ENCODE data around the gene DCX. TPM values are rescaled to one million over a fixed set of nuclear protein-coding genes. Genes with fewer than 3 reads are reported as not detected.

The DCX gene
- total and polyA plus RNA-seq, 2 donors (not counting 1 experiment from before 2014, with no cell fraction given), result not detected

- TF ChIP-seq CTCF (conservative IDR thresholded peaks at IDR 0.05 in 1 of 2, IDR thresholded peaks at IDR 0.05 in 1 of 2; ENCODE audit: low read depth in 1 of 2, low read length in 2 of 2), result no peak
- no peak for TF ChIP-seq EZH2 (IDR thresholded peaks at IDR 0.05; ENCODE audit: low read length, missing control alignments)
- no peaks in the 10 kb centered on the region for H3K36me3 ChIP-seq (ENCODE audit: control insufficient read depth, insufficient read depth, low read length)
- no peak for DNase-seq (ENCODE audit: low read depth in 2 of 2)
- no peak overlapping the region for H3K27ac ChIP-seq (ENCODE audit: insufficient read depth, low read length)
- H2AFZ ChIP-seq (ENCODE audit: low read length), result no peak overlapping the region
- no peak overlapping the region for H3K4me2 ChIP-seq (ENCODE audit: extremely low read depth, insufficient read depth, low read length)
- no peak overlapping the region for H3K9ac ChIP-seq (ENCODE audit: insufficient read depth, low read length)
- no peak overlapping the region for H3K4me3 ChIP-seq (replicated peaks in 1 of 4; ENCODE audit: control extremely low read depth in 1 of 4, insufficient read depth in 1 of 4, low read depth in 3 of 4, low read length in 4 of 4)
- no peaks in the 10 kb centered on the region for H4K20me1 ChIP-seq (ENCODE audit: control insufficient read depth, extremely low read depth, insufficient read depth, low read length)
- no peaks in the 10 kb centered on the region for H3K9me3 ChIP-seq (ENCODE audit: control insufficient read depth, insufficient read depth, low read depth, low read length)
- H3K27me3 ChIP-seq (ENCODE audit: control insufficient read depth, insufficient read depth, low read length), result no peaks in the 10 kb centered on the region
- H3K4me1 ChIP-seq (ENCODE audit: control insufficient read depth, extremely low read depth, insufficient read depth, low read length), result no peaks in the 10 kb centered on the region
- no peaks in the 10 kb centered on the region for H3K79me2 ChIP-seq (ENCODE audit: control insufficient read depth, insufficient read depth, low read length)
Measured at GRCh38 chrX:111407948-111408347, 4.0 kb downstream of the DCX start.

DNA sequence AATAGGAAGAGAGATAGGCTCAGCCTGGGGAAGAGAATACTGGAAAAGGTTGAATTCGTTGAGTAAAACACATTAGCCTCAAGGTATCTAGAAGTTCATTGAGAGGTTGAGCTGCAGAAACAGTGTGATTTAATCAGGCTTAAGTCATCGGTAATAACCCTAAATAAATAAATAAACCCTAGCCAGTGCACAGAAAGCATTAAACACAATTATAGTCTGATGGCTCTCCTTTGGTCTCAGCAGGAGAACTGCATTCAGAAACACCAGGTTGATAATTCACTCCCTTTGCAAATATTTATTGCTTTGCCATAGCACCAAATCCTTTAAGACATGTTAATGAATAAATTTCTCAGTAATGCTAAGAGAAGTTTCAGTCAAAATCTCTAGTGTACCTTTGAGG is 9.6 kb downstream of the DCX start:
- DNase-seq (ENCODE audit: low read depth in 2 of 2), result no peak
- no peaks in the 10 kb centered on the region for H3K36me3 ChIP-seq (ENCODE audit: control insufficient read depth, insufficient read depth, low read length)
- H3K4me3 ChIP-seq (replicated peaks in 1 of 4; ENCODE audit: control extremely low read depth in 1 of 4, insufficient read depth in 1 of 4, low read depth in 3 of 4, low read length in 4 of 4), result no peak overlapping the region
- H3K9me3 ChIP-seq (ENCODE audit: control insufficient read depth, insufficient read depth, low read depth, low read length), result no peaks in the 10 kb centered on the region
- H4K20me1 ChIP-seq (ENCODE audit: control insufficient read depth, extremely low read depth, insufficient read depth, low read length), result no peaks in the 10 kb centered on the region
- TF ChIP-seq EZH2 (IDR thresholded peaks at IDR 0.05; ENCODE audit: low read length, missing control alignments), result no peak
- TF ChIP-seq CTCF (conservative IDR thresholded peaks at IDR 0.05 in 1 of 2, IDR thresholded peaks at IDR 0.05 in 1 of 2; ENCODE audit: low read depth in 1 of 2, low read length in 2 of 2), result no peak
- H3K9ac ChIP-seq (ENCODE audit: insufficient read depth, low read length), result no peak overlapping the region
- no peak overlapping the region for H3K4me2 ChIP-seq (ENCODE audit: extremely low read depth, insufficient read depth, low read length)
- no peaks in the 10 kb centered on the region for H3K4me1 ChIP-seq (ENCODE audit: control insufficient read depth, extremely low read depth, insufficient read depth, low read length)
- H3K79me2 ChIP-seq (ENCODE audit: control insufficient read depth, insufficient read depth, low read length), result no peaks in the 10 kb centered on the region
- no peaks in the 10 kb centered on the region for H3K27me3 ChIP-seq (ENCODE audit: control insufficient read depth, insufficient read depth, low read length)
- H3K27ac ChIP-seq (ENCODE audit: insufficient read depth, low read length), result no peak overlapping the region
- H2AFZ ChIP-seq (ENCODE audit: low read length), result no peak overlapping the region

DNA sequence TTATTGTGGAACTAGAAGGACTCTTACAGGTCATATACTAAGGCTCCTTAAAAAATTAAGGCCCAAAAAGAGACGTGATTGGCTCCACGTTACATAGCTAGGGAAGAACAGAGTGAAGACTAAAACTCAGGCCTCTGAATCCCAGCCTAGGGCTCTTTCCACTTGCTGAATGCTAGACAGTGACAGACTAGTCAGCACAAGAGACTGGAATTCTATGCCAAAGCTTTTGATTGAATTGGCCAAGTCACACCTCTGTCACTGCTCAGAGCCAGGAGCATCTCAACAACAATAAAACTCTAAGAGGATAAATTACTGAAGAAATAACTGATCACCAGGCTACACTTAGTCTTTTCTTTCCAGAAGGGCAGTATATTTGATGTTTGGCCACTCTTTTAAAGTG is 16.8 kb downstream of the DCX start:
- no peaks in the 10 kb centered on the region for H3K27me3 ChIP-seq (ENCODE audit: control insufficient read depth, insufficient read depth, low read length)
- no peaks in the 10 kb centered on the region for H4K20me1 ChIP-seq (ENCODE audit: control insufficient read depth, extremely low read depth, insufficient read depth, low read length)
- H3K4me1 ChIP-seq (ENCODE audit: control insufficient read depth, extremely low read depth, insufficient read depth, low read length), result no peaks in the 10 kb centered on the region
- no peaks in the 10 kb centered on the region for H3K79me2 ChIP-seq (ENCODE audit: control insufficient read depth, insufficient read depth, low read length)
- H3K9me3 ChIP-seq (ENCODE audit: control insufficient read depth, insufficient read depth, low read depth, low read length), result no peaks in the 10 kb centered on the region
- no peak overlapping the region for H3K4me3 ChIP-seq (replicated peaks in 1 of 4; ENCODE audit: control extremely low read depth in 1 of 4, insufficient read depth in 1 of 4, low read depth in 3 of 4, low read length in 4 of 4)
- H2AFZ ChIP-seq (ENCODE audit: low read length), result no peak overlapping the region
- H3K36me3 ChIP-seq (ENCODE audit: control insufficient read depth, insufficient read depth, low read length), result no peaks in the 10 kb centered on the region
- no peak overlapping the region for H3K4me2 ChIP-seq (ENCODE audit: extremely low read depth, insufficient read depth, low read length)
- TF ChIP-seq EZH2 (IDR thresholded peaks at IDR 0.05; ENCODE audit: low read length, missing control alignments) (no peak), CTCF (conservative IDR thresholded peaks at IDR 0.05 in 1 of 2, IDR thresholded peaks at IDR 0.05 in 1 of 2; ENCODE audit: low read depth in 1 of 2, low read length in 2 of 2) (no peak)
- no peak overlapping the region for H3K9ac ChIP-seq (ENCODE audit: insufficient read depth, low read length)
- no peak overlapping the region for H3K27ac ChIP-seq (ENCODE audit: insufficient read depth, low read length)
- DNase-seq (ENCODE audit: low read depth in 2 of 2), result no peak
